GM18867 (cell line): ENCODE data around the gene AP4M1.
"Not testable (repeated sequence)": the region's sequence is repeated elsewhere in the genome, so short reads cannot be mapped to it uniquely, and the experiment has no call there.

ENCODE experiments used
- ATAC-seq: cut with Tn5 transposase; IDR thresholded peaks from one replicate; pipeline ENCODE4 v1.9.1; 2021; ENCODE audit warnings: mild to moderate bottlenecking, moderate library complexity; ENCODE audit not compliant: unreplicated experiment

AP4M1 gene

DNA sequence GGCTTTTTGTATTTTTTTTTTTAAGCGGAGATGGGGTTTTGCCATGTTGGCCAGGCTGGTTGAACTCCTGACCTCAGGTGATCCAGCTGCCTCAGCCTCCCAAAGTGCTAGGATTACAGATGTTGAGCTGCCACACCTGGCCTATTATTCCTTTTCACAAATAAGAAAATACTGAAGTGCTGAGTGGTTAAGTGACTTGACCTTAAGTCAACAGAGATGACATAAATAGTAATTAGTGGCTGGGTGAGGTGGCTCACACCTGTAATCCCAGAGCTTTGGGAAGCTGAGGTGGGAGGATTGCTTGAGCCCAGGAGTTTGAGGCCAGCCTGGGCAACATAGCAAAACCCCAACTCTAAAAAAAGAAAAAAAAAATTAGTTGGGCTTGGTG is 28.8 kb downstream of the AP4M1 start:
- ATAC-seq, result not testable (repeated sequence)

DNA sequence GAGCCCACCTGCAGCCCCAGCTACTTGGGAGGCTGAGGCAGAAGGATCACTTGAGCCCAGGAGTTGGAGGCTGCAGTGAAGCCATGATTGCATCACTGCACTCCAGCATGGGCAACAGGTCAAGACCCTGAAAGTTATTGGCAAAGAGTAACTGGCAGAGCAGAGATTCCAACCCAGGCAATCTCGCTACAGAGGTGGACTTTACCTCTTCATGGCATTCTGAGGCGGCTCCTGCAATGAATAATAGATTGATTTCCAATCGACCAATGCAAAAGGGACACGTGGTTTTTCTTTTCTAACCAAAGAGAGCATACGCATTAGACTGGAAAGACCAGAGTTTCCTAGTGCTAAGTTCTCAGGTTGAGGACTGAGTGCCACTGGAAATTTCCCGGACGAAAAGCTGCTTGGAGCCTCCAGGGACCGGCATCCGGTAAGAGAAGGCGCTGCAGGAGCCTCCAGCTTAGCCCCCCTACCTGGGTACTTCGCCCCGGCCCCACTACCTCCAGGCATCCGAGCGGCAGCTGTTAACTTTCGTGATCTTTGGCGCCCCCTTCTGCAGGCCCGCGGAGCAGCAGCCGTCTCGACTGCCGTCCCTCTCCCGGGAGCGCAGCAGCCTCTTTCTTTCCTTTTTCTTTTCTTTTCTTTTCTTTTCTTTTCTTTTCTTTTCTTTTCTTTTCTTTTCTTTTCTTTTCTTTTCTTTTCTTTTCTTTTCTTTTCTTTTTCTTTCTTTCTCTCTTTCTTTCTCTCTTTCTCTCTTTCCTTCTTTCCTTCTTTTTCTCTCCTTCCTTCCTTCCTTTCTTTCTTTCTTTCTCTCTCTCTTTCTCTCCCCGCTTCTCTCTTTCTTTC is 29.4 kb downstream of the AP4M1 start:
- no peak for ATAC-seq

DNA sequence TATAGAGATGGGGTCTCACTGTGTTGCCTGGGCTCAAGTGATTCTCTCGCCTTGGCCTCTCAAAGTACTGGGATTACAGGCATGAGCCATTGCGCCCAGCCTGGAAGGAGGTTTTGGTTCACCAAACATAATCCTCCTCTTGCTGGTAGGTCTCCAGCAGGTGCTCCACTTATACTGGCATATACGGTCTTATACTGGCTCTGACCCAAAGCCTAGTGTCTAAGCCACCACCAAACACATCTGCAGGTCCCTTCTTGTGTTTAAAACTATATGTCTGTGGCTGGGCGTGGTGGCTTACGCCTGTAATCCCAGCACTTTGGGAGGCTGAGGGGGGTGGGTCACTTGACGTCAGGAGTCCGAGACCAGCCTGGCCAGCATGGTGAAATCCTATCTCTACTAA is 30.7 kb downstream of the AP4M1 start:
- no peak for ATAC-seq

DNA sequence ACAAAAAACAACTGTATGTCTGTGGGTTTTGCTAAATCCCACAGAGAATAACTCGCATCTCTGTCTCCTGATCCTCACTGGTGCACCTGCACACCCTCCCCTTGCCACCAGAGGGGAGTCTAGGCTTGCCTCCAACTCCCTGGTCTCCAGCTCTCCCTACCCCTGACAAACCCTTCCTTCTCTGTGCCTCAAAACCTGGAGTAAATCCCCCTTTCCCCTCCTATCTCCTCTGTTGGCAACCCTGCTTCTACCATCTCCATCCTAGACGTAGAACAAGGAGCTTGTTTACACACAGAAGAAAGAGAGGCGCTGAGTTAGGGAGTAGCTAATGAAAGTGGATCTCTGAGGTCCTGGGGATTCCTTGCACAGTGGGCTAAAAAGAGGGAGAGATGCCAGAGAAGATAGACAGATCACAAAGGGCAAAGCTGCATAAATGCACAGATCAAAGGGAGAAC is 31.3 kb downstream of the AP4M1 start:
- ATAC-seq, result peak; percentile 72

DNA sequence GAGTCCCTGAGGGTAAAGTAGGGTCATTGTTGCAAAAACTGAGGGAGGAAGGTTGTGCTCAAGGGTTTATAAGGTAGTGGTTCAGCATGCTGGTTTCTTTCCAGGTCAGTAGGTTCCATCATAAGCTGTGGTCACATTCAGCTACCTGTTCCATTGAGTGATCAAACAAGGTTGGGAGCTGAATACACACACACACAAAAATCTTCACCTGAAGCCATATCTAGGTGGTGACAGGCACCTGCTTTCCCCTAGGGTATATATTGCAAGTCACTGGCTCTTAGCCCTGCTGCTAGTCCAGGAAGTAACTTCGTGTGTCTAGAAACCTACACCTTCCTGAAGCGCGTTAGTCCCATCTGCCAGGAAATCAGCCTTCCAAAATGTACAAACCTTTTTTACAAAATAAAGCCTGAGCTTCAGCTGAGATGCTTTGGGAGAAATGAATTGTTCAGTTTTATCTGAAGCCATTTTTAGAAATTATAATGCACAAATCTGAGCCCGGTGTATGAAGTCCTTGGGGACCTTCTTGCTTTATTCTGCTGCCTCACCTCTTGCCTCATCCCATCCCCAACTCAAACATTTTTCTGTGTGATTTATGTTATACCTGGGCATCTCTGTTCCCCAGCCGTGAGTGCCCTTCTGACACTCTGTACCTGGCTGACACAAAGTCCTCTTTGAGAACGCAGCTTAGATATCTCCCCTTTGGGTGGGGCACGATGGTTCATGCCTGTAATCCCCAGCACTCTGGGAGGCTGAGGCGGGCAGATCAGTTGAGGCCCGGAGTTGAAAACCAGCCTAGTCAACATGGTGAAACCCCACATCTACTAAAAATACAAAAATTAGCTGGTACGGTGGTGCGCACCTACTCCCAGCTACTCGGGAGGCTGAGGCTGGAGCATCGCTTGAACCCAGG is 36.7 kb downstream of the AP4M1 start:
- no peak for ATAC-seq

DNA sequence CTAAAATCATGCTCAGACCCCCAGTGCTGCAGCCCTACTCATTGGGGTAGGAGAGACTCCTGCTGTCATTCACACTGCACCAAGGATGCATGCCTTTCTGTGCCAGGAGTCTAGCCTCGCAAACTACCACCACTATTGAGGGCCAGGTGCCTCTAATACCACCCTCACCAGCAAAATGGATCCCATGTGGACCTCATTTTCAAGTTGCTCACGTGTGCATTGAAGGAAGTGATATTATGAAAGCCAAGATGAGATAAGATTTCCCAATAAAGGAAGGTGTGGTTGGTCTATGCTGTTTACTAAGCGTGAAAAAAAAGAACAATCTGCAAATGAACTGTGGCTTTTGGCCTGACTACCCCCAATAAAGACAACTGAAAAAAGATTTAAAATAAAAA is 40.1 kb downstream of the AP4M1 start:
- no peak for ATAC-seq

DNA sequence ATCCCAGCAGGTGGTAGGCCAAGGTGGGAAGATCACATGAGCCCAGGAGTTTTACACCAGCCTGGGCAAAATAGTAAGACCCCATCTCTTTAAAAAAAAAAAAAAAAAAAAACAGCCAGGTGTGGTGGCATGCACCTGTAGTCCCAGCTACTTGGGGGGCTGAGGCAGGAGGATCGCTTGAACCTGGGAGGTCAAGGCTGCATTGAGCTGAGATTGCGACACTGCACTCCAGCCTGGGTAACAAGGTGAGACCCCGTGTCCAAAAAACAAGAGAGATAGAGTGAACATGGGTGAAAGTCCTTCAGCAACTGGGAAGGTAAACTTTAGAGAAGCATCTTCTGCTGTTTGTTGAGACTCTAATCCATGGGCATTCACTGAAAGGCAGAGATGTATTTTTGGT is 41.0 kb downstream of the AP4M1 start:
- ATAC-seq, result no peak

DNA sequence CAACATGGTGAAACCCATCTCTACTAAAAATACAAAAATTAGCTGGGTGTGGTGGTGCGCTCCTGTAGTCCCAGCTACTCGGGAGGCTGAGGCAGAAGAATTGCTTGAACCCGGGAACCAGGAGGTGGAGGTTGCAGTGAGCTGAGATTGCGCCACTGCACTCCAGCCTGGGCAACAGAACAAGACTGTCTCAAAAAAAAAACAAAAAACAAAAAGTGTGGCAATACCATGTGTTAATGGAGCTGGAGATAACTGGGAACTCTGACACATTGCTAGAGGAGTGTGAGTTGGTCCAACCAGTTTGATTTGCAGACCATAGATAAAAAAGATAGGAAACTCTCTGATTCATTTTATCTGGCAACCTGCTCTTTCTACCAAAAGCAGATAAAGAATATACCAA is 44.9 kb downstream of the AP4M1 start:
- not testable (repeated sequence) for ATAC-seq

DNA sequence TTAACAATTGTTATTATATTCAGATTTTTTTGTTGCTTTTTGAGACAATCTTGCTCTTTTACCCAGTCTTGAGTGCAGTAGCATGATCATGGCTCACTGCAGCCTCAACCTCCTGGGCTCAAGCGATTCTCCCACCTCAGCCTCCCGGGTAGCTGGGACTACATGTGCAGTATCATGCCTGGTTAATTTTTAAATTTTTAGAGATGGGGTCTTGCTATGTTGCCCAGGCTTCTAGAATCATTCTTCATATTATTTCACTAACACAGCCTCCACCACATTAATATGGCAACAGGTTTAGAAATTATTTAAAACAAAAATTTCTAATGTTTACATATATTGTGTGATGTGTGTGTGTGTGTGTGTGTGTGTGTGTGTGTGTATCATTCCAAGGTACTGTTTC is 45.8 kb downstream of the AP4M1 start:
- no peak for ATAC-seq

DNA sequence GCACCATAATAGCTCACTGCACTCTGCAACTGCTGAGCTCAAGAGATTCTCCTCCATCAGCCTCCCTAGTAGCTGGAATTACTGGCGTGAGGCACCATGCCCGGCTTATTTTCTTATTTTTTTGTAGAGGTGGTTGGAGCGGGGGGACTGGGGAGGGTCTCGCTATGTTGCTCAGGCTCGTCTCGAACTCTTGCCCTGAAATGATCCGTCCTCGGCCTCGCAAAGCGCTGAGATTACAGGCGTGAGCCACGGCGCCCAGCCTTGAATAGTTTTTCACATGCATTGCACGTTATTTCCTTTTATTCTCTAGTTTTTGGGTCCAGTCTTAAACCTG is 46.7 kb downstream of the AP4M1 start:
- ATAC-seq, result no peak

DNA sequence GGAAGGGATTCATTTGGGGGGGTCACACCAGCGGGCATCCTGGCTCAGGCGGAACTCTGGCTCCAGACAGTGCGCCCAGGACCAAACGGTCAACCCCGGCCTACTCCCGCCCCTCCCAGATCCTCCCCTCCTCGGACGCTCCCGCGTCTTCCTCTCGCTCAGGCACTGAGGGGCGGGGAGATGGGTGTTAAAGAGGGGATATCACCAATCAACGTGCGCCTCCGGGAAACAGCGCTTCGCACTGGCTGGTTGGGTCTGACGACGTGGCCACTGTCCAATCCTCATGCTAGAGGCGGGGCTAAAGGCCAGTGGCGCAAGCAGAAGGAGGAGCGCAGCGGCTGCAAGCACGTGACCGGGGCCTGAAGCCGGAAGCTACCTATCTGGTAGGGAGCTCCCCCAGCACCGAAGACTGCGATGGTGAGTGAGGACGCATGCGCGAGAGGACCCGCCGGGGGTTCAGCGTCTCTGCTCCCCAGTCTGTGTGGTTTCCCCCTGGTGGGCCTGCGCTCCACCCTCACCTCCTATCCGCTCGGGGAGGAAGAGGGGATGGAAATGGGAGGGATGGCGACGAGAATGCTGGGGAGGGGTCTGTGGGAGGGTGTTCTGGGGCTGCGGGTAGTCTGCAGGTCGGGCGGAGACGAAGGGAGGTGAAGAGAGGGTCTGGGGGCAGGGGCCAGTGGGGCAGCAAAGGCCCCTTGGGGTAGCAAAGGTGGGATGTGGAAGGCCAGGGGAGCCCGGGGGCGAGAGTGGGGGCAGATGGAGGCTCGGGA is 47.3 kb downstream of the AP4M1 start, which contains the start of gene LAMTOR4:
LAMTOR4 (plus strand) TSS at position 360 of the 770 bp plus-strand sequence; CDS start at position 415, 55 bp downstream.
- ATAC-seq, result peak; percentile 97

DNA sequence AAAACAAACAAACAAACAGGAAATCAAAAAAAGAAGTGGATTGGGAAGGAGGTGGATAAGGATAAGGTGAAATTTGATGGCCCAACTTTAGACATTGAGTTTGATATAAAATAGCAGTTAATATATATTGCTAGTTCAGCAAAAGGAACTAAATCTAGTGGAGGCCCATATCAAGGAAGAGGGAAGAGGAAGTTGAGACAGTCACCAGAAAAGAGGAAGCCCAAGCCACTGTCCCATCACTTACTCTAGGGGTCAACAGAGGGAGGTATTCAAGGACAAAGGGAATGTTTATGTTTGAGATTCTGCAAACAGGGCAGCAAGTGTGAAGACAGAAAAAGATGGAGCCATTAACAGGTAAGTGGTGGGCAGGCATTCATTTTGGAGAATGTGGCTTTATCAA is 51.0 kb downstream of the AP4M1 start:
- ATAC-seq, result no peak

DNA sequence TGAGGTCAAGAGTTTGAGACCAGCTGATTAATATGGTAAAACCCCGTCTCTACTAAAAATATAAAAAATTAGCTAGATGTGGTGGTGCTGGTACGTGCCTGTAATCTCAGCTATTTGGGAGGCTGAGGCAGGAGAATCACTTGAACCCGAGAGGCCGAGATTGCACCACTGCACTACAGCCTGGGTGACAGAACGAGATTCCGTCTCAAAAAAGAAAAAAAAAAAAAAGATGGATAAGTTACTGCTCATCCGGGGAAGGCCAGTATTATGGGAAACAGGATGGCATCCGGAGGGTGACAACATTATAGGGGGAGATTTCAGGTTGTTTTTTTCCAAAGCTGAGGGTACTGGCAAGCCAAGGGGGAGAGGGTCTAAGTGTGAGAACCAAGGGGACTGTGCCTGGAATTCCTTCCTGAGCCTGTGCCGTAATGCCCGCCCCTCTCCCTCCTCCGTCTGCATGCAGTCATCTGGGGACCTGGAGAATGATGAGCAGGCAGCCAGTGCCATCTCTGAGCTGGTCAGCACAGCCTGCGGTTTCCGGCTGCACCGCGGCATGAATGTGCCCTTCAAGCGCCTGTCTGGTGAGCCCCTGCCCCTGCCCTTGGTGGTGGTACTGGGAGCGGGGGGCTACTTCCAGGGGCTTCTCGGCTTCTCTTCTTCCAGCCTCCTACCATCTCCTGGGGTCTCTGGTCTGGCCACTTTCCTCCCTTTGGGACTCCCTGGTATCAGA is 51.7 kb downstream of the AP4M1 start:
- no peak for ATAC-seq

DNA sequence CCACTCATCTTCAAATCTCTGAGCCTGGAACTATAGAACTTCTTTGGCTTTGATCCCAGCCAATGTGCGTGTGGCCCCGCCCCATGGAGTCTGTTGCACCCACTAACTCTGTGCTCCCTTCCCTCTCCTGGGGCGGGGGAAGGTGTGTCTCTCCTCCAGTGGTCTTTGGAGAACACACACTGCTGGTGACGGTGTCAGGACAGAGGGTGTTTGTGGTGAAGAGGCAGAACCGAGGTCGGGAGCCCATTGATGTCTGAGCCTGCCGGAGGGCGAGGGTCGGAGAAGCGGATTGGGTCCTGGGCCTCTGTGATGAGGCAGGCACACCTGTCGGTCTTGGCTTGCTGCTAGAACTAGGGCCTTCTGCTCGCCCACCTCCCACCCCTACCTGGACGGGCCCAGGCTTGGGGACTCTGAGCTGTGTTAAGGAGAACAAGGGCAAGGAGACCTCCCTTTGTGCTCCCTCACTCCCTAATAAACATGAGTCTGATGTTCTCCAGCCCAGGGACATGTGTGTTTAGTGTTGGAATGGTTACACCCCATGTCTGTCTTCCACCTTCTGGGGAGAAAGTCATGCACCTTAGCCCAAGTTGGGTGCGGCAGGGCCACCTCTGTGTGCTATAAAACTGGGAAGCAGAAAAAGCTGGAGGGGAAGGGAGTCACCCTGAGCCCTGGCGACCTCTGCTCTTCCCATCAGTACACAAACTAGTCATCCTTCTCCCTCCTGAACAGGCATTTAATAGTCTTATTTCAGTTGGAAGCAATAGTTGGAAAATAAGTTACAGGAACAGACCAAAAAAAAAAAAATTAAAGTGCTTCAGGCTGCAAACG is 52.5 kb downstream of the AP4M1 start:
- no peak for ATAC-seq

DNA sequence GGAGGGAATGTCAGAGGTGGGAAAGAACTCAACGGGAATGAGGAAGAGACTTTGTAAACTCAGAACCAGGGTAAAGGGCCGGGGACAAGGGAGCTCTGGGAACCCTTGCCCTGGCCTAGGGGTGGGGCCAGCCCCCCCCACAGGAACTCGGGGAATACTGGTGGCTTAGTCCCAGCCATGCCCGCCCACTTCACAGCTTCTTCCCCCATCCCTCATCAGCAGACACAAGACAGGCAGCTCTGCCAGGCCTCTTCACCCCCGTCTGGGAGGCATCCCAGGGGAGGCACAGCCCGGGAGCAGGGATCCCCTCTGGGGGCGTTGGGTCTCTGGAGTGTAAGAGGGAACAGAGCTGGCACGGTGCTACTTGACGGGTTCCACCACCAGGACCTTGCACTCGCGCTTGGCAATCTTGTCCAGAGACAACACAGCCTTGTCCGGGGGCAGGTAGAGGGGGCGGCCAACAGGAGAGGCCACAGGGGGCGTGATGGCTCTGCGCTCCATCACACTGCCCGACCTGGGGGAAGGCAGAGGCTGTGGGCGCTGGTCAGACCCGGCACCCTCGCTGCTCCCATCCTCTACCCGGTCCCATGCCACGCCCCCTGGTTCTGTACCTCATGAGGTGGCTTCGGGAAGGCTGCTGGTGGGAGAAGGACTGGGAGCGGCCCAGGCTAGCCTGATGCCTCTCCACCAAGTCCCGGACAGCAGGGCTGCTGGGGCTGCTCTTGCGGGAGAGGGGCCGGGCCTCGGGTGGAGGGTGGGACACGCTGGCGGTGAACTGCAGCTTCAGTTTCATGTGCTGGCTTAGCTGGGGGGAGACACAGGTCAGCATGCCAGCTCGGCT is 53.4 kb downstream of the AP4M1 start:
- ATAC-seq, result no peak

DNA sequence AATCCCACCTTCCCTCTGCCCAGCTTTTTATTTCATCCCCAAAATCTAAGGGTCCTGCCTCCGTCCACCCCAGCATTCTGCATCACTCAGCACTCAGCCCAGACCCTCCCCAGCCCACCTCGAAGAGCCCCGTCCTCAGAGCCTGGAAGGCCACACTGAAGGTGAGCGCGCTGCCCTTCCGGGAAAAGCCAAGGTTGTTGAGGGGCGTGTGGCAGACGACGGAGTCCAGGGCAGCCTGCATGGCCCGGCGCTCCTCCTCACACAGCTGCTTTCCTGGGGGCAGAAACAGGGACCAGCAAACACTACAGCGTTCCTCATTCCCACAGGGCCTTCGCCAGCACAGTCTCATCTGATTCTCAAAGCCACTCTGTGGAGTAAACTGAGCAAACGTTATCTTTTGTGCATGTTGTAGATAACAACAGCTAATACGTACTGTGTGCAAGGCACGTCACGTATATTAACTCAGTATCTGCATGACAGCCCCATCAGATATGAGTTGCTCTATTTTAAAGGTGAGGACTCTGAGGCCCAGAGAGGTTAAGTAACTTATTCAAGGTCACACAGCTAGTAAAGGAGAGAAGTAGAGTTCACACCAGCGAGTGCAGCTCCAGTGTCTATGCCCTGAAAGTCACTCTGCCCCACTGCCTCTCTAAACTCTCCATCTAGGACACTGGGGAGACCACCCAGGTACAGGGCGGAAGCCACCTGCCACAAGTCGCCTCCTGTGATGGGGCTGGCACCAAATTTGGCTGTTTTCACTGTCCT is 54.3 kb downstream of the AP4M1 start:
- no peak for ATAC-seq

DNA sequence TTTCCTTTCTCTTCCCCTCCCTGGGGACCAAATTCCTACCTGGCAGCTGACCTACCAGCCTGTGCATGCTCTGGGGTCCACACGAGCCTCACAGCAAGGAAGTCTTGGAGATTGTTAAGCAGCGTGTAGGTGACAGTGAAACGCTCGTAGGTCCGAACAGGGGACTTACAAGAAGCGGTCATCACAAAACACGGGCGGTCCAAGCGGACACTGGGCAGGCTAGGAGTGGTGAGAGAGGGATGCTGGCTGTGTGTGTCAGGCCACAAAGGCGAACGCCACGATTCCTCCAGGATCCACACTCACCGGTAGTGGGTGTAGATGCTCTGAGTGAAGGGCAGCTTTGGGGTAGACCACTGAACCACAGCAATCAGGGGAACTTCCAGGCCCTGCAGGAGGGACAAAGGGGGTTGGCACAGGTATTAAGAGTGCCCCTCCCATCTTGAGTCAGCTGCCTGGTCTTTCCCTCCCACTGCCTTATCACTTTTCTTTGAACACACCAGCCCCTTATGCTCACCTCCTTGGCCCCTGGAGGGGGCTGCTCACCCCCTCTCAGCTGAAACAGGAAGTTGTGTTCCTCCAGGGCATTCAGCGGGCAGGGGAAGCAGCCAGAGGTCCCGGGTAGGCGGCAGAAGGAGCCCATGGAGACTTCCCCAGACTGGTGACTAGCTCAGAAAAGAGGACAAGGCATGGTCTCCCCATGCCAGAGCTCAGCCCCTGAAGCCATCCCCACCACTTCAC is 55.1 kb downstream of the AP4M1 start:
- ATAC-seq, result no peak

DNA sequence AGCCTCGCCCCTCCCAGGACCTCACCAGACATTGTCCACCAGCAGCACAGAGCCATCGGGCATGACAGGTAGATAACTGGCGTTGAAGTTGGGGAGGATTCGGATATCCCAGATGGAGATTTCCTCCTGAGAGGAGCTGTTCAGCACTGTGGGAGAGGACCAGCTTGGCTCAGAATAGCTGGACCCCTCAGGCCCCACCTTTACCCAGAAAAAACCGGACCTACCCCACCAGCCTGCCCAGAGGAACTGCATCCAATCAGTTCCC is 55.6 kb downstream of the AP4M1 start:
- ATAC-seq, result no peak
